HepG2 (cell line): ENCODE data around the gene GADL1.

Experiments
- CEBPB ChIP-seq: IDR thresholded peaks from 2 replicates; pipeline ENCODE4 v1.6.1; 2011; ENCODE audit warnings: low read depth, low read length, improper control_type of control experiment, borderline replicate concordance
- HMGXB4 ChIP-seq, 2 experiments: sonication (generic) in 1 of 2; formaldehyde crosslinking in 1 of 2; IDR thresholded peaks; 2 replicates each; pipeline versions ENCODE4 v1.4.0 to v1.6.1; 2018 to 2020; ENCODE audit warnings: missing genetic modification reagents in 2 of 2, borderline replicate concordance in 1 of 2, low read depth in 1 of 2, mild to moderate bottlenecking in 1 of 2, missing biosample characterization in 1 of 2
- MAX ChIP-seq: IDR thresholded peaks from 2 replicates; pipeline ENCODE4 v1.6.1; 2012; ENCODE audit warnings: inconsistent platforms
- PHF8 ChIP-seq: sonication (generic); formaldehyde crosslinking; IDR thresholded peaks from 2 replicates; pipeline ENCODE4 v1.5.0; 2020; ENCODE audit warnings: missing genetic modification reagents
- SMARCE1 ChIP-seq: fragments of 450-650 bp; IDR thresholded peaks from 2 replicates; pipeline ENCODE4 v1.6.1; 2017; ENCODE audit warnings: borderline replicate concordance
- TAF1 ChIP-seq: sonication (generic); formaldehyde crosslinking; IDR thresholded peaks from 2 replicates; pipeline ENCODE4 v1.4.0; 2020; ENCODE audit warnings: missing genetic modification reagents
- ZNF530 ChIP-seq: sonication (generic); formaldehyde crosslinking; IDR thresholded peaks from 2 replicates; pipeline ENCODE4 v1.5.0; 2020; ENCODE audit warnings: low read depth, mild to moderate bottlenecking, missing genetic modification reagents
- ZNF589 ChIP-seq: sonication (generic); formaldehyde crosslinking; conservative IDR thresholded peaks from 2 replicates; pipeline ENCODE4 v1.8.0; 2022; ENCODE audit warnings: mild to moderate bottlenecking, moderate library complexity, missing genetic modification reagents
- TF ChIP-seq, protein P1 (sequence below): sonication (generic); formaldehyde crosslinking; IDR thresholded peaks from 2 replicates; pipeline ENCODE4 v1.5.0; 2020; ENCODE audit warnings: mild to moderate bottlenecking, missing genetic modification reagents, moderate library complexity
- TF ChIP-seq, protein P2 (sequence below): sonication (generic); formaldehyde crosslinking; IDR thresholded peaks from 2 replicates; pipeline ENCODE4 v1.4.0; 2020; ENCODE audit warnings: missing genetic modification reagents

GRCh38 chr3:30729512-30729911 lies 164.9 kb downstream of the GADL1 start:
- no peak for TF ChIP-seq CEBPB
- TF ChIP-seq, protein P1, sequence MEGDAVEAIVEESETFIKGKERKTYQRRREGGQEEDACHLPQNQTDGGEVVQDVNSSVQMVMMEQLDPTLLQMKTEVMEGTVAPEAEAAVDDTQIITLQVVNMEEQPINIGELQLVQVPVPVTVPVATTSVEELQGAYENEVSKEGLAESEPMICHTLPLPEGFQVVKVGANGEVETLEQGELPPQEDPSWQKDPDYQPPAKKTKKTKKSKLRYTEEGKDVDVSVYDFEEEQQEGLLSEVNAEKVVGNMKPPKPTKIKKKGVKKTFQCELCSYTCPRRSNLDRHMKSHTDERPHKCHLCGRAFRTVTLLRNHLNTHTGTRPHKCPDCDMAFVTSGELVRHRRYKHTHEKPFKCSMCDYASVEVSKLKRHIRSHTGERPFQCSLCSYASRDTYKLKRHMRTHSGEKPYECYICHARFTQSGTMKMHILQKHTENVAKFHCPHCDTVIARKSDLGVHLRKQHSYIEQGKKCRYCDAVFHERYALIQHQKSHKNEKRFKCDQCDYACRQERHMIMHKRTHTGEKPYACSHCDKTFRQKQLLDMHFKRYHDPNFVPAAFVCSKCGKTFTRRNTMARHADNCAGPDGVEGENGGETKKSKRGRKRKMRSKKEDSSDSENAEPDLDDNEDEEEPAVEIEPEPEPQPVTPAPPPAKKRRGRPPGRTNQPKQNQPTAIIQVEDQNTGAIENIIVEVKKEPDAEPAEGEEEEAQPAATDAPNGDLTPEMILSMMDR (CRISPR knock-in tag): no peak
- no peak for TF ChIP-seq HMGXB4 (CRISPR knock-in tag; IDR thresholded peaks at IDR 0.05; ENCODE audit: borderline replicate concordance in 1 of 2, low read depth in 1 of 2)
- TF ChIP-seq, protein P2, sequence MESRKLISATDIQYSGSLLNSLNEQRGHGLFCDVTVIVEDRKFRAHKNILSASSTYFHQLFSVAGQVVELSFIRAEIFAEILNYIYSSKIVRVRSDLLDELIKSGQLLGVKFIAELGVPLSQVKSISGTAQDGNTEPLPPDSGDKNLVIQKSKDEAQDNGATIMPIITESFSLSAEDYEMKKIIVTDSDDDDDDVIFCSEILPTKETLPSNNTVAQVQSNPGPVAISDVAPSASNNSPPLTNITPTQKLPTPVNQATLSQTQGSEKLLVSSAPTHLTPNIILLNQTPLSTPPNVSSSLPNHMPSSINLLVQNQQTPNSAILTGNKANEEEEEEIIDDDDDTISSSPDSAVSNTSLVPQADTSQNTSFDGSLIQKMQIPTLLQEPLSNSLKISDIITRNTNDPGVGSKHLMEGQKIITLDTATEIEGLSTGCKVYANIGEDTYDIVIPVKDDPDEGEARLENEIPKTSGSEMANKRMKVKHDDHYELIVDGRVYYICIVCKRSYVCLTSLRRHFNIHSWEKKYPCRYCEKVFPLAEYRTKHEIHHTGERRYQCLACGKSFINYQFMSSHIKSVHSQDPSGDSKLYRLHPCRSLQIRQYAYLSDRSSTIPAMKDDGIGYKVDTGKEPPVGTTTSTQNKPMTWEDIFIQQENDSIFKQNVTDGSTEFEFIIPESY (CRISPR knock-in tag): no peak
- TF ChIP-seq MAX: no peak
- no peak for TF ChIP-seq SMARCE1
- TF ChIP-seq ZNF530 (CRISPR knock-in tag): no peak
- no peak for TF ChIP-seq PHF8 (CRISPR knock-in tag)
- no peak for TF ChIP-seq ZNF589 (CRISPR knock-in tag)
- no peak for TF ChIP-seq TAF1
